H1 (cell line): ENCODE data around the gene TTC34. TPM values are rescaled to one million over a fixed set of nuclear protein-coding genes. Genes with fewer than 3 reads are reported as not detected.

Source experiments
- ATF3 ChIP-seq: IDR thresholded peaks from 2 replicates; pipeline ENCODE4 v1.6.1; 2011; ENCODE audit warnings: low read depth, mild to moderate bottlenecking, low read length; ENCODE audit not compliant: insufficient read depth
- CTCF ChIP-seq, 3 experiments: IDR thresholded peaks; 1 replicate in 2 of 3; 2 replicates in 1 of 3; pipeline versions ENCODE4 v1.5.1 to v1.6.1; 2011; ENCODE audit warnings: low read length in 3 of 3, mild to moderate bottlenecking in 3 of 3, inconsistent platforms in 2 of 3, low read depth in 1 of 3, moderate library complexity in 1 of 3; ENCODE audit not compliant: insufficient read depth in 1 of 3; ENCODE audit errors: control extremely low read depth in 1 of 3
- E2F6 ChIP-seq: IDR thresholded peaks from 2 replicates; pipeline ENCODE4 v1.6.1; 2012; ENCODE audit warnings: inconsistent platforms
- KDM5A ChIP-seq: fragments of 200-600 bp; IDR thresholded peaks from 2 replicates; pipeline ENCODE4 v1.7.1; 2012; ENCODE audit warnings: mild to moderate bottlenecking, low read length, inconsistent platforms, mixed read lengths
- SIRT6 ChIP-seq: IDR thresholded peaks from one replicate; pipeline ENCODE4 v1.7.1; 2012; ENCODE audit warnings: low read length, inconsistent platforms
- SP1 ChIP-seq: IDR thresholded peaks from 2 replicates; pipeline ENCODE4 v1.6.1; 2011; ENCODE audit warnings: low read depth, low read length
- polyA plus RNA-seq, 7 experiments: library from polyadenylated mRNA; depleted of rRNA in 3 of 7; stranded (reverse) in 5 of 7; unstranded in 2 of 7; fragments of >200 nt in 5 of 7; fragments of 200-250 nt in 2 of 7; gene quantifications; 1 replicate in 5 of 7; 2 replicates in 1 of 7; 4 replicates in 1 of 7; pipeline versions ENCODE4 v1.2.1 to v1.2.3, GENCODE V29; 2011 to 2013; ENCODE audit warnings: missing spikeins in 2 of 7, mixed read lengths in 2 of 7
- total RNA-seq: library from RNA; stranded (reverse); fragmentation: NEBNext Ultra II Directional; extraction: Animal tissue kit (Norgen Biotek cat#: 25700); gene quantifications from 2 replicates; pipeline ENCODE4 v1.2.1, GENCODE V29; 2021

Gene TTC34
- total and polyA plus RNA-seq, 2 of the 8 experiments (the other 6 are each of a cell fraction or from before 2014, with no cell fraction given), result 0.23 to 0.50 TPM

- TF ChIP-seq CTCF (IDR thresholded peaks at IDR 0.05; ENCODE audit: control extremely low read depth in 1 of 3, insufficient read depth in 1 of 3, low read depth in 1 of 3, low read length in 3 of 3) (no peak), SP1 (no peak), SIRT6 (no peak), ATF3 (no peak), E2F6 (no peak), KDM5A (no peak)
Measured at GRCh38 chr1:2590233-2591141, 211.0 kb downstream of the TTC34 start (continued).
